HAP-1 (cell line): ENCODE results near the gene PICALM.
"Not testable (repeated sequence)": the region's sequence is repeated elsewhere in the genome, so short reads cannot be mapped to it uniquely, and the experiment has no call there.

Experiments
- DNase-seq, 2 experiments: peaks; one replicate each; pipeline ENCODE4 v3.0.0-alpha.2; 2016 to 2020; ENCODE audit warnings: low spot score in 2 of 2
- H3K27me3 ChIP-seq: fragments of 250-450 bp; sonication (Bioruptor Pico); 2 replicates; pipeline ENCODE4 v1.5.1; 2020; ENCODE audit warnings: low read depth, mild to moderate bottlenecking, moderate library complexity
- H3K36me3 ChIP-seq: fragments of 250-450 bp; sonication (Bioruptor Pico); replicated peaks from 2 replicates; pipeline ENCODE4 v1.5.1; 2020; ENCODE audit warnings: mild to moderate bottlenecking
- H3K4me1 ChIP-seq: fragments of 250-450 bp; sonication (Bioruptor Pico); 2 replicates; pipeline ENCODE4 v1.5.1; 2020; ENCODE audit warnings: mild to moderate bottlenecking
- H3K4me3 ChIP-seq: fragments of 250-450 bp; sonication (Bioruptor Pico); 2 replicates; pipeline ENCODE4 v1.5.1; 2020; ENCODE audit warnings: mild to moderate bottlenecking, moderate library complexity
- H3K9me3 ChIP-seq: fragments of 250-450 bp; sonication (Bioruptor Pico); 2 replicates; pipeline ENCODE4 v1.5.1; 2020; ENCODE audit warnings: mild to moderate bottlenecking, moderate library complexity
- in situ Hi-C: fragments of 300-500 bp; cut with MboI; formaldehyde crosslinking; loops from 3 replicates; pipeline ENCODE4 v1.14.3; 2020; ENCODE audit warnings: low sequenced_read_pairs, inconsistent platforms, mixed read lengths

PICALM gene

GRCh38 chr11:85970593-85970992 lies 98.3 kb downstream of the PICALM start:
- Histone ChIP-seq H3K4me3 (no peak overlapping the region), H3K36me3 (peaks cover 32% of the 10 kb centered on the region), H3K9me3 (no peaks in the 10 kb centered on the region), H3K4me1 (peaks cover 3% of the 10 kb centered on the region), H3K27me3 (no peaks in the 10 kb centered on the region)
- peak in 1 of 2 experiments; percentile 57 for DNase-seq
- in situ Hi-C loops: no loop called here

GRCh38 chr11:85967457-85967856 lies 101.4 kb downstream of the PICALM start:
- Histone ChIP-seq H3K36me3 (peaks cover 24% of the 10 kb centered on the region), H3K9me3 (no peaks in the 10 kb centered on the region), H3K27me3 (no peaks in the 10 kb centered on the region), H3K4me1 (peaks cover 3% of the 10 kb centered on the region), H3K4me3 (no peak overlapping the region)
- in situ Hi-C loops: no loop called here
- no peak for DNase-seq

- no peaks in the 10 kb centered on the region for H3K4me1 ChIP-seq
- no peaks in the 10 kb centered on the region for H3K9me3 ChIP-seq
- DNase-seq: no peak
- in situ Hi-C loops: no loop called here
- H3K4me3 ChIP-seq: no peak overlapping the region
- H3K27me3 ChIP-seq: no peaks in the 10 kb centered on the region
- peaks cover 19% of the 10 kb centered on the region for H3K36me3 ChIP-seq
These were observed 103.7 kb downstream of the PICALM start for GRCh38 chr11:85965202-85965601.

GRCh38 chr11:85961930-85962363 lies 106.9 kb downstream of the PICALM start:
- Histone ChIP-seq H3K36me3 (peaks cover 6% of the 10 kb centered on the region), H3K9me3 (no peaks in the 10 kb centered on the region), H3K27me3 (no peaks in the 10 kb centered on the region), H3K4me3 (no peak overlapping the region), H3K4me1 (no peaks in the 10 kb centered on the region)
- in situ Hi-C loops: no loop called here
- DNase-seq: no peak

GRCh38 chr11:85961130-85961529 lies 107.8 kb downstream of the PICALM start:
- Histone ChIP-seq H3K9me3 (no peaks in the 10 kb centered on the region), H3K27me3 (no peaks in the 10 kb centered on the region), H3K4me1 (no peaks in the 10 kb centered on the region), H3K36me3 (peaks cover 5% of the 10 kb centered on the region), H3K4me3 (no peak overlapping the region)
- in situ Hi-C loops: no loop called here
- no peak for DNase-seq

- H3K4me1 ChIP-seq: no peaks in the 10 kb centered on the region
- H3K36me3 ChIP-seq: peaks cover 5% of the 10 kb centered on the region
- no peak overlapping the region for H3K4me3 ChIP-seq
- H3K9me3 ChIP-seq: no peaks in the 10 kb centered on the region
- no peaks in the 10 kb centered on the region for H3K27me3 ChIP-seq
- no peak for DNase-seq
- in situ Hi-C loops: no loop called here
These were observed 108.2 kb downstream of the PICALM start for GRCh38 chr11:85960678-85961077.

GRCh38 chr11:85955531-85955930 lies 113.4 kb downstream of the PICALM start:
- no peaks in the 10 kb centered on the region for H3K27me3 ChIP-seq
- peaks cover 5% of the 10 kb centered on the region for H3K36me3 ChIP-seq
- H3K9me3 ChIP-seq: no peaks in the 10 kb centered on the region
- no peak for DNase-seq
- no peaks in the 10 kb centered on the region for H3K4me1 ChIP-seq
- in situ Hi-C loops: no loop called here
- H3K4me3 ChIP-seq: no peak overlapping the region

GRCh38 chr11:85953491-85954143 lies 115.3 kb downstream of the PICALM start:
- in situ Hi-C loops: no loop called here
- no peaks in the 10 kb centered on the region for H3K9me3 ChIP-seq
- DNase-seq: no peak

GRCh38 chr11:85952108-85952485 lies 116.8 kb downstream of the PICALM start:
- DNase-seq, H3K4me1 ChIP-seq, H3K9me3 ChIP-seq, H3K4me3 ChIP-seq, in situ Hi-C loops, H3K36me3 ChIP-seq, H3K27me3 ChIP-seq: not testable (repeated sequence)

More at GRCh38 chr11:85953491-85954143, 115.3 kb downstream of the PICALM start:
- Histone ChIP-seq H3K4me3 (no peak overlapping the region), H3K36me3 (peaks cover under 1% of the 10 kb centered on the region), H3K27me3 (no peaks in the 10 kb centered on the region), H3K4me1 (no peaks in the 10 kb centered on the region)

GRCh38 chr11:85951428-85952107 lies 117.3 kb downstream of the PICALM start:
- H3K9me3 ChIP-seq: no peaks in the 10 kb centered on the region
- in situ Hi-C loops: no loop called here
- no peaks in the 10 kb centered on the region; the same call in 1 of the 2 replicates for H3K36me3 ChIP-seq
- no peaks in the 10 kb centered on the region for H3K4me1 ChIP-seq
- no peak for DNase-seq
- no peak overlapping the region for H3K4me3 ChIP-seq
- no peaks in the 10 kb centered on the region for H3K27me3 ChIP-seq

- H3K27me3 ChIP-seq: no peaks in the 10 kb centered on the region
- no peaks in the 10 kb centered on the region for H3K4me1 ChIP-seq
- no peaks in the 10 kb centered on the region; the same call in 1 of the 2 replicates for H3K36me3 ChIP-seq
- no peak overlapping the region for H3K4me3 ChIP-seq
- no peaks in the 10 kb centered on the region for H3K9me3 ChIP-seq
- DNase-seq: no peak
- in situ Hi-C loops: no loop called here
These were observed 117.9 kb downstream of the PICALM start for GRCh38 chr11:85951049-85951405.

- no peaks in the 10 kb centered on the region for H3K4me1 ChIP-seq
- H3K27me3 ChIP-seq: no peaks in the 10 kb centered on the region
- H3K4me3 ChIP-seq: no peak overlapping the region
- no peaks in the 10 kb centered on the region for H3K36me3 ChIP-seq
- DNase-seq: no peak
- peaks cover under 1% of the 10 kb centered on the region; the same call in 1 of the 2 replicates for H3K9me3 ChIP-seq
- in situ Hi-C loops: no loop called here
These were observed 118.4 kb downstream of the PICALM start for GRCh38 chr11:85950317-85951048.

GRCh38 chr11:85949798-85950197 lies 119.1 kb downstream of the PICALM start:
- H3K9me3 ChIP-seq: peaks cover 3% of the 10 kb centered on the region; the same call in 1 of the 2 replicates
- H3K4me1 ChIP-seq: no peaks in the 10 kb centered on the region
- no peaks in the 10 kb centered on the region for H3K27me3 ChIP-seq
- no peak for DNase-seq
- in situ Hi-C loops: no loop called here
- no peak overlapping the region for H3K4me3 ChIP-seq
- H3K36me3 ChIP-seq: no peaks in the 10 kb centered on the region

- H3K36me3 ChIP-seq: no peaks in the 10 kb centered on the region
- DNase-seq: no peak
- H3K4me1 ChIP-seq: no peaks in the 10 kb centered on the region
- in situ Hi-C loops: no loop called here
- no peak overlapping the region for H3K4me3 ChIP-seq
- H3K9me3 ChIP-seq: peaks cover 3% of the 10 kb centered on the region; the same call in 1 of the 2 replicates
- H3K27me3 ChIP-seq: no peaks in the 10 kb centered on the region
These were observed 120.0 kb downstream of the PICALM start for GRCh38 chr11:85948884-85949283.
